ENCODE data around the gene SUSD6.

DNA sequence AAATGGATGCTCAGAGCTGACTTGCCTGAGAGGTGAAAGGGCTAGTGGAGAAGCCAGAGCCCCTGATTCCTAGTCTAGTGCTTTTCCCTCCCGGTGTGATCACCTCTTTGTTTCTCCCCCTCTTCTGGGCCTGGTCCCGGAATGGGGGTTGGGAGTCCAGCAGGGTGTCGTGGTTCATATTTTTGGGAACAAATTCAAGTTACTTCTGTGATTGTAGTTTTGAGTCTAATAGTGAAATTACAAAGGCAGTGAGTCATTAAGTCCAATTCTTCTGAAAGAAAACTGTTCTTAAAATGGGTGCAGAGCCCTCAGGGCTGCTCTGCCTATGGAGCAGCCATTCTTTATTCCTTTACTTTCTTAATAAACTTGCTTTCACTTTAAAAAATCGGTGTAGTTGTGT, 7.6 kb downstream of the SUSD6 start:
- TF ChIP-seq, protein P1, sequence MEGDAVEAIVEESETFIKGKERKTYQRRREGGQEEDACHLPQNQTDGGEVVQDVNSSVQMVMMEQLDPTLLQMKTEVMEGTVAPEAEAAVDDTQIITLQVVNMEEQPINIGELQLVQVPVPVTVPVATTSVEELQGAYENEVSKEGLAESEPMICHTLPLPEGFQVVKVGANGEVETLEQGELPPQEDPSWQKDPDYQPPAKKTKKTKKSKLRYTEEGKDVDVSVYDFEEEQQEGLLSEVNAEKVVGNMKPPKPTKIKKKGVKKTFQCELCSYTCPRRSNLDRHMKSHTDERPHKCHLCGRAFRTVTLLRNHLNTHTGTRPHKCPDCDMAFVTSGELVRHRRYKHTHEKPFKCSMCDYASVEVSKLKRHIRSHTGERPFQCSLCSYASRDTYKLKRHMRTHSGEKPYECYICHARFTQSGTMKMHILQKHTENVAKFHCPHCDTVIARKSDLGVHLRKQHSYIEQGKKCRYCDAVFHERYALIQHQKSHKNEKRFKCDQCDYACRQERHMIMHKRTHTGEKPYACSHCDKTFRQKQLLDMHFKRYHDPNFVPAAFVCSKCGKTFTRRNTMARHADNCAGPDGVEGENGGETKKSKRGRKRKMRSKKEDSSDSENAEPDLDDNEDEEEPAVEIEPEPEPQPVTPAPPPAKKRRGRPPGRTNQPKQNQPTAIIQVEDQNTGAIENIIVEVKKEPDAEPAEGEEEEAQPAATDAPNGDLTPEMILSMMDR (IDR thresholded peaks at IDR 0.05), result no peak
- TF ChIP-seq POLR2A (IDR thresholded peaks at IDR 0.05), result no peak
